Mucosa of descending colon (tissue), 3 donors: ENCODE results near the gene NPC1L1. TPM values are rescaled to one million over a fixed set of nuclear protein-coding genes. Genes with fewer than 3 reads are reported as not detected.

Source experiments
- ATAC-seq: fragments of 200-7000 bp; cut with Tn5 transposase; one replicate; pipeline ENCODE4 v1.9.1; 2020; ENCODE audit warnings: mild to moderate bottlenecking, moderate library complexity
- DNase-seq, 3 donors: peaks; one replicate each; pipeline ENCODE4 v3.0.0-alpha.2; 2020
- H3K36me3 ChIP-seq: fragments of 200-600 bp; one replicate; pipeline ENCODE4 v1.8.0; 2021; ENCODE audit warnings: low read depth, mild to moderate bottlenecking
- H3K4me1 ChIP-seq: fragments of 200-600 bp; one replicate; pipeline ENCODE4 v1.8.0; 2021; ENCODE audit warnings: low read depth, mild to moderate bottlenecking
- H3K4me3 ChIP-seq: fragments of 200-600 bp; one replicate; pipeline ENCODE4 v1.8.0; 2021; ENCODE audit warnings: mild to moderate bottlenecking
- H3K9me3 ChIP-seq: fragments of 200-600 bp; one replicate; pipeline ENCODE4 v1.8.0; 2021; ENCODE audit warnings: mild to moderate bottlenecking
- CTCF ChIP-seq: fragments of 200-600 bp; IDR thresholded peaks from one replicate; pipeline ENCODE4 v1.8.0; 2022; ENCODE audit warnings: antibody characterized with exemption, mild to moderate bottlenecking
- intact Hi-C, 2 donors: fragments of 100-400 bp; cut with DNase I in 1 of 2; cut with micrococcal nuclease in 1 of 2; formaldehyde crosslinking; loops; one replicate each; pipeline versions ENCODE4 v1.11.0 to v1.11.1; 2022; cut with DNase I, micrococcal nuclease
- long read RNA-seq, 2 donors: library from polyadenylated mRNA; unstranded; transcript quantifications; one replicate each; pipeline ENCODE4 v2.0.0, GENCODE V29; 2019 to 2021
- total RNA-seq, 3 donors: library from RNA; stranded (reverse); fragmentation: NEBNext Ultra II Directional in 2 of 3; extraction: Animal tissue kit (Norgen Biotek cat#: 25700) in 2 of 3; gene quantifications; one replicate each; pipeline versions ENCODE4 v1.2.1 to v1.2.4, GENCODE V29; 2021 to 2023
- donor health status: DM: no; HTN: no; CAD: no; lungs with moderate emphysema.
- donor health status: DM: no; HTN: no; CAD: no.
- donor health status: DM: no; HTN: yes; CAD: no.

The NPC1L1 gene
- total RNA-seq: under 1 TPM in 2 of 3 donors, not detected in 1; 0.12 to 0.82 TPM
- long read RNA-seq, donor 1: 0 reads
- long read RNA-seq, donor 2: 0 reads

GRCh38 chr7:44541028-44541869 is at the start of gene NPC1L1:
TSS of gene NPC1L1 (minus strand) at chr7:44541330. CDS start at chr7:44541259, 71 bp downstream.
- H3K4me3 ChIP-seq: no peak within 1 kb of the TSS
- H3K9me3 ChIP-seq: no peaks in the 10 kb centered on the region
- no peak for TF ChIP-seq CTCF
- no peak for DNase-seq
- no peak for ATAC-seq
- peaks cover 3% of the 10 kb centered on the region for H3K4me1 ChIP-seq
- H3K36me3 ChIP-seq: no peaks in the 10 kb centered on the region
- intact Hi-C loops: no loop called here

- no peak for DNase-seq
- Histone ChIP-seq H3K4me1 (no peaks in the 10 kb centered on the region), H3K4me3 (no peak overlapping the region), H3K36me3 (no peaks in the 10 kb centered on the region), H3K9me3 (no peaks in the 10 kb centered on the region)
- ATAC-seq: no peak
- intact Hi-C loops: no loop called here
- no peak for TF ChIP-seq CTCF
Observed at GRCh38 chr7:44590910-44591309, 49.8 kb upstream of the NPC1L1 start.

- Histone ChIP-seq H3K4me1 (no peaks in the 10 kb centered on the region), H3K4me3 (no peak overlapping the region), H3K9me3 (no peaks in the 10 kb centered on the region), H3K36me3 (no peaks in the 10 kb centered on the region)
- intact Hi-C loops: loop anchor here in 1 of 2 donors (10.0 kb wide), 1 partner anchor 257 kb away; the partner anchor contains the start of gene H2AZ2
- no peak for TF ChIP-seq CTCF
- DNase-seq: peak in 1 of 3 donors; percentile 91
- peak; percentile 87 for ATAC-seq
Observed at GRCh38 chr7:44587843-44588711, 46.9 kb upstream of the NPC1L1 start.

- Histone ChIP-seq H3K4me3 (no peak overlapping the region), H3K36me3 (peaks cover 5% of the 10 kb centered on the region), H3K9me3 (no peaks in the 10 kb centered on the region), H3K4me1 (peaks cover 13% of the 10 kb centered on the region)
- TF ChIP-seq CTCF: no peak
- ATAC-seq (no peak), DNase-seq (no peak)
- intact Hi-C loops: loop anchor here in 1 of 2 donors (10.0 kb wide), 1 partner anchor 261 kb away; the partner anchor contains the start of gene H2AZ2
Observed at GRCh38 chr7:44583146-44583865, 42.2 kb upstream of the NPC1L1 start.
